NCI-H1417 treated with DMSO at 0.1 percent for 48 hours (cell line): ENCODE measurements around the gene MACROD2.

Experiments
- DNase-seq: peaks from one replicate; lab custom pipeline; 2025; lab: John Stamatoyannopoulos, UW

MACROD2 gene

GRCh38 chr20:15047601-15048000, 1052.3 kb downstream of the MACROD2 start:
- no peak for DNase-seq

DNA sequence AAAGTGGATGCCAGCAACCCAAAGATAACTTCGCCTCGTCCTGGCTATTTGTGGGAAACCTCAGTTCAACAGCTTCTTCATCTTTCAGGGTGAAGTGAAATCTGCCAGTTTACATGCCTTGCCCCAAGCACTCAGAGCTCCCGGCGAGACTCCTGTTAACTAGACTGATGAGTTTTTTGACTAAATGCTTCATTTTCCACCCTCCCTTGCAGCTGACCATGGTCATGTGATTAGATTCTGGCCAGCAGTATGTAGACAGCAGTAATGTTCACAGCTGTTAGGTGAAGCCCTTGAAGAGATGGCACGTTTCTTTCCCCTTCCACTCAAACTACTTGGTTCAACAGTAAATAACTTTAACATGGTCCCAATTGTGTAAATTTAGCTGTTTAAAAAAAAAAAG, 1060.9 kb downstream of the MACROD2 start:
- DNase-seq = no peak

DNA sequence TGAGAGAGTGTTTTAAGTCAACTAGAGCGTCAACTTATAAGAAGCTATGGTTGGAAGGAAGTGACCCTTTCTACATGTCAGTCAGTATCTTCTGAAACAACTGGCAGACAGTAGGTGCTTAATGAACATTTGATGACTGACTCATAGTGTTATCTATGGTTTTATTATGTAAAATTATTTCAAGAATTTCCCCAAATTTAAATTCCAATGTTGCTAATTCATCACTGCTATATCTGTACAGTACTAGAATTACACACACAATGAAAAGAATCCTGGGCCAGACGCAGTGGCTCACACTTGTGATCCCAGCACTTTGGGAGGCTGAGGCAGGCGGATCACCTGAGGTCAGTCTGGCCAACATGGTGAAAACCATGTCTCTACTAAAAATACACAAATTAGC, 1063.5 kb downstream of the MACROD2 start:
- no peak for DNase-seq

- no peak for DNase-seq
These were observed 1064.1 kb downstream of the MACROD2 start for GRCh38 chr20:15059438-15059837.

DNA sequence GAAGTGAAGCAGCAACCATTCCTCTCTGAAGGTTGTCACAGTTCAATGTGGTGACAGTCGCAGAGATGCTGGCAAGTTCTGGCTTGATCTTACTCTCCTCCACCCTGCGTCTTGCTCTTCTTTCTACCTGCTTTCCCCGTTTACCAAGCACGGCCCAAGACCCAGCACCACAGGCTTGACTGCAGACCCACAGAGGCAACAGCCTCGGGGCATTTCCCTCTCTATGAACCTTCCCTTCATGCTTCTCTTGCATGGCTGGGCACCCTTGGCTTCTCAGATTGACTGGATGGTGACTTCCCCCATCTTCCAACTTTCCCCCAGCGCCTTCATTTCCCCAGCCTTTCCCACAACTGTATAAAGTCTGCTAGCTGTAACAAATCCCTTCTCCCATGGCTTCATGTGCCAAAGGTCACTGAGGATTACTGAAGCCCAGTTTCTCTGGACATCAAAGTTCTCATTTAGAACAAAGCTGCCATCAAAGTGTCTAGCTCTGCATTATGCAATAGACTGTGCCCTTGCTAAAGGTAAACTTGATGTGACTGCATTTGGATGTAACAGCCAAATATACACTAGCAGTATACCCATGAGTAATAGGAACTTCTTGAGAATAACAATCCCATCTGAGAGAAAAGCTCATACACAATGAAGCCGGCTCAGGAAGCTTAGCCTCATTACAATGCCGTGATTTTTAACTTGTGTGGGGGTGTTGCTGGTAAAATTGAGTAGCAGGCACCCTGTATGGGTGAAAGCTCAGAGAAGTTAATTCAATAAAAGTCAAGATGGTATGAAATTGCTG, 1065.1 kb downstream of the MACROD2 start:
- no peak for DNase-seq

DNA sequence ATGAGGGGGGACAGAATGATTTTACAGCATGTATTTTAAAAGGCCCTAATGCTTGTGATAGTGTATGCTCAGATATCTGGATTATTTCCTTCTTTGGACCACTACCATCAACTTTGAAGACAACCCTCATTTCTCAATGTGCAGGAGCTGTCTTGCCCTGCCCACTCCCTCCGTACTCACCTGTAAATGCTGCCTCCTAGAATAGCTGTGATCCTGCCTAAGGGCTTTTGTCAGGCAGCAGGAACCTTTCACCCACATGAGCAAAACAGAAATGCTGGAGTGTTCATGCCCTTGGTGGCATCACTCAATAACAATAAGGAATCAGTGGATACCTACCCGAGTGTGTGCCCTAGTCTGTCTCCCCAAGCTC, 1065.7 kb downstream of the MACROD2 start:
- no peak for DNase-seq

- no peak for DNase-seq
These were observed 1066.6 kb downstream of the MACROD2 start for GRCh38 chr20:15061955-15062354.

GRCh38 chr20:15063081-15063480, 1067.8 kb downstream of the MACROD2 start:
- DNase-seq = no peak

GRCh38 chr20:15064741-15065140, 1069.4 kb downstream of the MACROD2 start:
- DNase-seq = no peak

DNA sequence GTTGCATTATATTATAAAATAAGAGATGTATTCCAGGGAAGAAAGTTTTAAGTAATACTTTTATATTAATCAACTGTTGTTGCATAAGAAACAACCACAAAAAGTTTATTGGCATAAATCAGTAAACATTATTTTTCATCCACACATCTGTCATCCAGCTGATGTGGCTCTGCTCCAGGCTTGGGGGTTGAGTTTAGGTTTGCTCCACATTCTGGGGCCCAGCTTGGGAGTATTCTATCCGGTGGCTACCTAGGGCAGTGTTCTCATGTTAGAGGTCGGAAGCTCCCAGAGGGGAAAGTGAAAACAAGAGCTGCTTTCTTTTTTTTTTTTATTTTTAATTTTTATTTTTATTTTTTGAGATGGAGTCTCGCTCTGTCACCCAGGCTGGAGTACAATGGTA, 1070.5 kb downstream of the MACROD2 start:
- DNase-seq = no peak

- no peak for DNase-seq
These were observed 1073.2 kb downstream of the MACROD2 start for GRCh38 chr20:15068486-15068885.

DNA sequence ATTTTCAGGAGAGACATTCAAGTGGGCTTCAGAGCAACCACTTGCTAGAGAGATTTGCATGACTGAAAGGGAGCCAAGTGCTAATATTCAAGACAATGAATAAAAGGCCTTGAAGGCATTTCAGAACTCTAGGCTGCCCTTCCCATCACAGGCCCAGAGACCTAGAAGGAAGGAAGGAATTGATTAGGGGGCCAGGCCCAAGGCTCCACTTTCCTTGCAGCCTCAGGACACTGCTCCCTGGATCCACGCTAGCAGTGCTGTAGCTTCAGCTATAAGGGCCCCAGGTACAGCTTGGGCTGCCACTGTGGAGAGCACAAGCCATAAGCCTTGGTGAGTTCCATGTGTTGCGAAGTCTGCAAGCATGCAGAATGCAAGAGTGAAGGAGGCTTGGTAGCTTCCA, 1074.0 kb downstream of the MACROD2 start:
- no peak for DNase-seq

GRCh38 chr20:15071085-15071808, 1075.9 kb downstream of the MACROD2 start:
- DNase-seq = no peak

DNA sequence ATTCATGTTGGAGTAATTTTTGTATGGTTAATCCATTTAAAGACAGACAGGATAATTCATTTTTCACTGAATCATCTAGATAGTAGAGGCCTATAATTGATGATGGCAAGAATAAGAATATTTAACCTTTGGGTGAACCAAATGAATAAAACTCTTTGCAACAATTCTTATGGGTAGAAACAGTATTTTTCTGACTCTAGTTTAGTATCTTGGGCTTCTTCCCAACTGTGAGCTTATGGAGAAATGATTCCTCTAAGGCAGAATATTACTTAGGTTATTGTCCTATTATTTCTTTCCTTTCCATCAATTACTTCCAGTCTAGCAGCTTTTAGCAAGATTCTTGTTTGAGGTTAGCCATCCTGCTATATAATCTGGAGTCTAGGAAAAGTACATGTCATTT, 1077.0 kb downstream of the MACROD2 start:
- no peak for DNase-seq

DNA sequence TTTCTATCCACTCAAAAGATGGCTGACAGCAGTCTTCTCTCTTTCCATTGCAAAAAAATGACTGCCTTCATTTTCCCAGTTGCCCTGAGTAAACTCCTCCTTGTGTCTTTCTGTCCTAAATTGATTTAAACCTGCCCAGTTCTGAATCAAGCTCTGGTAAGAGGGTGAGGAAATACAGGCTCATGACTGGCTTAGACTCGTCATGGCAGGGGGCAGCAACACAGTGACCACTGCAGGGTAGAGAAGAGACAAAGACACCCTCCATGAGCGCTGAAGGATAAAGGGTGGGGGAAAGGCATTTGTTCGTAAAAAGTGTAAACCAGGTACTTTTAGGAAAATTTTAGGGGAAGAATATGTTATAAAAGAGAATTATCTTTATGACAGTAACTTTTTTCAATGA, 1080.3 kb downstream of the MACROD2 start:
- DNase-seq = no peak

GRCh38 chr20:15076785-15077184, 1081.5 kb downstream of the MACROD2 start:
- no peak for DNase-seq

DNA sequence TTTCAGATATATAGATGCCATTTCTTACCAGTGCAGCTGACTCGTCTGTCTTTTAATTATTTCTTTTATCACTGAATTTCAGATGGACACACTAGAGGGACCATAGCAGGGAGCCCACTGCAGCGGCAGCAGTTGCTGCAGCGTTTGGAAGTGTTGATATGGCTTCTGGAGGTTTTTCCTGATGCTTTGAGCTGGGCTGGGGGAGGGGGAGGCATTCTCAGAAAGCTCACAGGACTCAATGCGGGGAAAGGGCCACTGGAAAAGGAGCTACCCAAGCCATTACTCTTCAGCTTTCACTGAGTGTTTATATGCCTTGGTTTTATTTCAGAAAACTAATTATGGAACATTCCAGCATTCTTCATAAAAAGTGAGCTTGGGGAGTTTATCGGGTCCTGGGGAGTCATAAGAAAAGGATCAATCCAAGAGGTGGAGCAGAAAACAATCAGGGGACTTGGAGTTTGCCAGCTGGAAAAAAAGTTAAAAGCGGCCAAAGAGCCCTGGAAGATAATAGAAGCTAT, 1082.5 kb downstream of the MACROD2 start:
- DNase-seq = no peak

GRCh38 chr20:15079594-15080340, 1084.5 kb downstream of the MACROD2 start:
- DNase-seq = no peak

GRCh38 chr20:15081261-15081660, 1085.9 kb downstream of the MACROD2 start:
- no peak for DNase-seq

GRCh38 chr20:15091421-15092037, 1096.2 kb downstream of the MACROD2 start:
- no peak for DNase-seq

- no peak for DNase-seq
These were observed 1103.0 kb downstream of the MACROD2 start for GRCh38 chr20:15098351-15098750.

DNA sequence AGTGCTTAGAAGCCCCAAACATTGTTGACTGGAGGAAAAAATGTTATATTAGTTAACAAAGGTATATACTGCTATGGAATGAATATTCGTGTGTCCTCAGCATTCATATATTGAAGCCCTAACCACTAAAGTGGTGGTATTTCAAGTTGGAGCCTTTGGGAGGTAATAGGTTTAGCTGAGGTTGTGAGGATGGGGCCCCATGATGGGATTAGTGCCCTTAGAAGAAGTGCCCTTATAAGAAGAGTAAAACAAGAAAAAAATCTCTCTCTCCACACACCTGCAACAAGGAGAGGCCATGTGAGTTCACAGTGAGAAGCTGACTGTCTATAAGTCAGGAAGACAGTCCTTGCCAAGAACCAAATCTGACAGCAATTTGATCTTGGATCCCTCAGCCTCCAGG, 1103.8 kb downstream of the MACROD2 start:
- no peak for DNase-seq
